ENCODE measurements around the gene DGKH.
A peak's percentile ranks its signal among the peaks of the same experiment; 100 is the strongest.

Gene DGKH

GRCh38 chr13:42239644-42240043 lies 191.2 kb downstream of the DGKH start:
- peak; percentile 28 for DNase-seq

- DNase-seq, result no peak
These were observed 198.1 kb downstream of the DGKH start for GRCh38 chr13:42246541-42246940.

- DNase-seq, result no peak
These were observed 199.4 kb downstream of the DGKH start for GRCh38 chr13:42247883-42248282.

GRCh38 chr13:42255886-42256285 lies 207.4 kb downstream of the DGKH start:
- DNase-seq, result no peak

GRCh38 chr13:42258747-42259146 lies 210.3 kb downstream of the DGKH start:
- no peak for DNase-seq

- no peak for DNase-seq
These were observed 211.1 kb downstream of the DGKH start for GRCh38 chr13:42259515-42259914.

- no peak for DNase-seq
These were observed 212.6 kb downstream of the DGKH start for GRCh38 chr13:42260903-42261654.

GRCh38 chr13:42266473-42266872 lies 218.0 kb downstream of the DGKH start:
- DNase-seq, result no peak

GRCh38 chr13:42270160-42270856 lies 221.9 kb downstream of the DGKH start:
- no peak for DNase-seq

GRCh38 chr13:42270857-42271215 lies 222.4 kb downstream of the DGKH start:
- no peak for DNase-seq

- DNase-seq, result peak; percentile 98
These were observed 223.1 kb downstream of the DGKH start for GRCh38 chr13:42271337-42272114.

- peak; percentile 69 for DNase-seq
These were observed 223.8 kb downstream of the DGKH start, which contains the start of gene AKAP11 for GRCh38 chr13:42272115-42272803. TSS of gene AKAP11 (plus strand) at chr13:42272152. CDS start at chr13:42286349, 14,197 bp downstream.

- no peak for DNase-seq
These were observed 224.3 kb downstream of the DGKH start for GRCh38 chr13:42272804-42273175.

GRCh38 chr13:42274386-42275097 lies 226.1 kb downstream of the DGKH start:
- no peak for DNase-seq

GRCh38 chr13:42275098-42275471 lies 226.6 kb downstream of the DGKH start:
- no peak for DNase-seq

GRCh38 chr13:42275506-42275905 lies 227.1 kb downstream of the DGKH start:
- no peak for DNase-seq

GRCh38 chr13:42276683-42277082 lies 228.2 kb downstream of the DGKH start:
- no peak for DNase-seq

GRCh38 chr13:42277618-42278276 lies 229.3 kb downstream of the DGKH start:
- no peak for DNase-seq

- no peak for DNase-seq
These were observed 230.6 kb downstream of the DGKH start for GRCh38 chr13:42279080-42279479.

- no peak for DNase-seq
These were observed 231.5 kb downstream of the DGKH start for GRCh38 chr13:42279986-42280385.

- DNase-seq, result no peak
These were observed 232.1 kb downstream of the DGKH start for GRCh38 chr13:42280537-42280936.

GRCh38 chr13:42283574-42283973 lies 235.1 kb downstream of the DGKH start:
- DNase-seq, result no peak
